A549 (cell line): ENCODE data around the gene GLO1. TPM values are rescaled to one million over a fixed set of nuclear protein-coding genes. Genes with fewer than 3 reads are reported as not detected.

Source experiments
- ATAC-seq, 2 experiments: fragments of 200-7000 bp in 1 of 2; fragments of >200 bp in 1 of 2; cut with Nextera tagmentation in 1 of 2; cut with Tn5 transposase in 1 of 2; 3 replicates each; pipeline versions ENCODE4 v1.8.0 to v1.9.1; 2018 to 2020; ENCODE audit warnings: mild to moderate bottlenecking in 1 of 2, moderate library complexity in 1 of 2
- CTCF ChIA-PET: fragments of 300-600 bp; sonication (Branson Sonifier 250); formaldehyde crosslinking; extraction: SDS; loops from one replicate; lab custom pipeline; 2021; ENCODE audit warnings: antibody characterized with exemption, inconsistent platforms; lab: Yijun Ruan, JAX
- POLR2A ChIA-PET: fragments of 350-600 bp; formaldehyde crosslinking; extraction: SDS; loops from one replicate; lab custom pipeline; 2021; ENCODE audit warnings: antibody characterized with exemption, inconsistent platforms; lab: Yijun Ruan, JAX
- DNase-seq, 2 experiments: peaks; one replicate each; pipeline versions ENCODE4 v3.0.0 to v3.0.0-alpha.2; 2011 to 2016; ENCODE audit warnings: low read depth in 1 of 2, low spot score in 1 of 2
- FAIRE-seq: peaks from 2 replicates; lab custom pipeline; 2011; peaks lifted over from hg19 to GRCh38; lab: Jason Lieb, UNC
- H3K27ac ChIP-seq, 2 experiments: fragments of >200 bp; sonication (Bioruptor Twin); formaldehyde crosslinking; 3 replicates each; pipeline ENCODE4 v1.5.1; 2016 to 2017
- H3K4me1 ChIP-seq: fragments of >200 bp; sonication (Bioruptor Twin); formaldehyde crosslinking; 3 replicates; pipeline ENCODE4 v1.6.1; 2016
- H3K4me2 ChIP-seq: fragments of >200 bp; sonication (Bioruptor Twin); formaldehyde crosslinking; 3 replicates; pipeline ENCODE4 v1.6.1; 2016
- H3K4me3 ChIP-seq: fragments of >200 bp; sonication (Bioruptor Twin); formaldehyde crosslinking; 3 replicates; pipeline ENCODE4 v1.5.1; 2016
- H3K9me3 ChIP-seq: fragments of >200 bp; sonication (Bioruptor Twin); formaldehyde crosslinking; 3 replicates; pipeline ENCODE4 v1.6.1; 2016
- CBX2 ChIP-seq: fragments of 200-600 bp; sonication (generic); IDR thresholded peaks from 2 replicates; pipeline ENCODE4 v1.6.1; 2016; ENCODE audit warnings: low read depth, mild to moderate bottlenecking, borderline replicate concordance
- CBX8 ChIP-seq: fragments of 200-600 bp; sonication (generic); IDR thresholded peaks from 2 replicates; pipeline ENCODE4 v1.6.1; 2016
- EHMT2 ChIP-seq: fragments of 200-600 bp; sonication (generic); IDR thresholded peaks from 2 replicates; pipeline ENCODE4 v1.6.1; 2016; ENCODE audit warnings: antibody characterized with exemption, low read depth, mild to moderate bottlenecking, moderate library complexity
- FOSL2 ChIP-seq, 2 experiments: fragments of 450-650 bp in 1 of 2; fragments of >200 bp in 1 of 2; sonication (Bioruptor Twin) in 1 of 2; formaldehyde crosslinking; IDR thresholded peaks; 2 replicates each; pipeline versions ENCODE4 v1.5.0 to v1.6.1; 2016 to 2020; ENCODE audit warnings: mild to moderate bottlenecking in 1 of 2, moderate library complexity in 1 of 2
- HDAC2 ChIP-seq: fragments of 200-600 bp; sonication (generic); IDR thresholded peaks from 2 replicates; pipeline ENCODE4 v1.6.1; 2016
- HOXA7 ChIP-seq: fragments of 250-450 bp; sonication (Bioruptor Pico); IDR thresholded peaks from 2 replicates; pipeline ENCODE4 v1.5.0; 2020; ENCODE audit warnings: mild to moderate bottlenecking, moderate library complexity
- HOXB13 ChIP-seq: fragments of 250-450 bp; sonication (Bioruptor Pico); IDR thresholded peaks from 2 replicates; pipeline ENCODE4 v1.5.0; 2020; ENCODE audit warnings: low read depth, mild to moderate bottlenecking, moderate library complexity
- MAFK ChIP-seq: fragments of 450-650 bp; IDR thresholded peaks from 2 replicates; pipeline ENCODE4 v1.6.1; 2014; ENCODE audit not compliant: partially characterized antibody
- NR3C1 ChIP-seq: fragments of >200 bp; sonication (Bioruptor Twin); formaldehyde crosslinking; IDR thresholded peaks from 3 replicates; pipeline ENCODE4 v1.6.1; 2017
- POLR2AphosphoS2 ChIP-seq: conservative IDR thresholded peaks from 2 replicates; pipeline ENCODE4 v1.6.1; 2012; ENCODE audit warnings: low read length, improper control_type of control experiment, inconsistent platforms
- RAD21 ChIP-seq, 2 experiments: fragments of >200 bp in 1 of 2; sonication (Bioruptor Twin) in 1 of 2; formaldehyde crosslinking in 1 of 2; IDR thresholded peaks in 1 of 2; conservative IDR thresholded peaks in 1 of 2; 2 replicates in 1 of 2; 3 replicates in 1 of 2; pipeline ENCODE4 v1.6.1; 2012 to 2018; ENCODE audit warnings: inconsistent platforms in 1 of 2
- RCOR1 ChIP-seq: fragments of 150-350 bp; IDR thresholded peaks from 2 replicates; pipeline ENCODE4 v1.6.1; 2014; ENCODE audit warnings: antibody characterized with exemption, low read length, low read depth
- RFX5 ChIP-seq: fragments of 450-650 bp; IDR thresholded peaks from 2 replicates; pipeline ENCODE4 v1.7.1; 2014; ENCODE audit warnings: antibody characterized with exemption, mild to moderate bottlenecking, moderate library complexity
- TFCP2L1 ChIP-seq: fragments of 250-450 bp; sonication (Bioruptor Pico); IDR thresholded peaks from 2 replicates; pipeline ENCODE4 v1.5.0; 2021; ENCODE audit warnings: mild to moderate bottlenecking
- TP53 ChIP-seq: fragments of 250-450 bp; sonication (Bioruptor Pico); IDR thresholded peaks from 2 replicates; pipeline ENCODE4 v1.5.0; 2021; ENCODE audit warnings: mild to moderate bottlenecking, moderate library complexity
- ZFP36 ChIP-seq: fragments of 450-650 bp; IDR thresholded peaks from 2 replicates; pipeline ENCODE4 v1.6.1; 2014; ENCODE audit warnings: borderline replicate concordance; ENCODE audit not compliant: partially characterized antibody
- WGBS: methylation state at CpG from one replicate; pipeline ENCODE4 v1.1.6; 2017; ENCODE audit errors: missing lambda C conversion rate; 5-methylcytosine and 5-hydroxymethylcytosine counted together
- polyA plus RNA-seq, 4 experiments: library from polyadenylated mRNA; depleted of rRNA in 3 of 4; stranded (reverse); fragments of >200 nt; fragmentation: RNase III in 1 of 4; extraction: RNeasy Plus Mini Kit Qiagen cat#74134 plus additional on column Dnase treatment in 1 of 4; gene quantifications; 2 replicates in 3 of 4; 3 replicates in 1 of 4; pipeline ENCODE4 v1.2.3, GENCODE V29; 2011 to 2017
- TF ChIP-seq, protein P1 (sequence below): fragments of 250-450 bp; sonication (Bioruptor Pico); IDR thresholded peaks from 2 replicates; pipeline ENCODE4 v1.5.0; 2021; ENCODE audit warnings: mild to moderate bottlenecking, moderate library complexity, borderline replicate concordance
- TF ChIP-seq, protein P2 (sequence below): fragments of 450-650 bp; IDR thresholded peaks from 2 replicates; pipeline ENCODE4 v1.6.1; 2014; ENCODE audit warnings: antibody characterized with exemption
- TF ChIP-seq, protein P3 (sequence below): fragments of >200 bp; sonication (Bioruptor Twin); formaldehyde crosslinking; IDR thresholded peaks from 3 replicates; pipeline ENCODE4 v1.5.1; 2016
- TF ChIP-seq, protein P4 (sequence below): IDR thresholded peaks from 2 replicates; pipeline ENCODE4 v1.6.1; 2012; ENCODE audit warnings: low read depth, borderline replicate concordance

Gene GLO1
- polyA plus RNA-seq, 2 of the 4 experiments (the other 2 are of a cell fraction): 105 to 128 TPM

DNA sequence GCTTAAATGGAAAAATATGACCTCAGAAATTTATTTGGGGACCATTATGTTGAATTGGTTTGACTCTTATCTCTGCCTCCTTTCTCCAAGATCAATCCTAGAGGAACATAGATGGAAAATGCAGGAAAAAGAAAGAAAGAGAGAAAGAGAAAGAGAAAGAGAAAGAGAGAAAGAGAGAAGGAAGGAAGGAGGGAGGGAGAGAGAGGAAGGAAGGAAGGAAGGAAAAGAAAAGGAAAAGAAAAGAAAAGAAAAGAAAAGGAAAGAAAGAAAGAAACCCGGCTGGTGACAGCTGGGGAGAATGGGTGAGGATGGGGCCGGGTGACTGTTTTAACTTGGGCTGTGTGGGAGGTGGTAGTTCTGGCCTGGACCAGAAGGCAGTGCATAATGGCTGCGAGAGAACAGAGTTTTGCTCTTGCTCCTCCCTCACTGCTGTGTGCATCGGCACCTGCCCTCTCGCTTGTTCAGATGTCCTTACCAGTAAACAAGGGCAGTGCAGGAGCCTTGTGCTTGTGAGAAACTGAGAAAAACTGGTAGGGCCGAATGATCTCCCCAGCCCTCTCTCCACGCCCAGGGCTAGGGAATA, 24.7 kb downstream of the GLO1 start:
- no peak for TF ChIP-seq TP53 (CRISPR knock-in tag)
- TF ChIP-seq, protein P1, sequence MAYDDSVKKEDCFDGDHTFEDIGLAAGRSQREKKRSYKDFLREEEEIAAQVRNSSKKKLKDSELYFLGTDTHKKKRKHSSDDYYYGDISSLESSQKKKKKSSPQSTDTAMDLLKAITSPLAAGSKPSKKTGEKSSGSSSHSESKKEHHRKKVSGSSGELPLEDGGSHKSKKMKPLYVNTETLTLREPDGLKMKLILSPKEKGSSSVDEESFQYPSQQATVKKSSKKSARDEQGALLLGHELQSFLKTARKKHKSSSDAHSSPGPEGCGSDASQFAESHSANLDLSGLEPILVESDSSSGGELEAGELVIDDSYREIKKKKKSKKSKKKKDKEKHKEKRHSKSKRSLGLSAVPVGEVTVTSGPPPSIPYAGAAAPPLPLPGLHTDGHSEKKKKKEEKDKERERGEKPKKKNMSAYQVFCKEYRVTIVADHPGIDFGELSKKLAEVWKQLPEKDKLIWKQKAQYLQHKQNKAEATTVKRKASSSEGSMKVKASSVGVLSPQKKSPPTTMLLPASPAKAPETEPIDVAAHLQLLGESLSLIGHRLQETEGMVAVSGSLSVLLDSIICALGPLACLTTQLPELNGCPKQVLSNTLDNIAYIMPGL (CRISPR knock-in tag): no peak
- TF ChIP-seq, protein P2, sequence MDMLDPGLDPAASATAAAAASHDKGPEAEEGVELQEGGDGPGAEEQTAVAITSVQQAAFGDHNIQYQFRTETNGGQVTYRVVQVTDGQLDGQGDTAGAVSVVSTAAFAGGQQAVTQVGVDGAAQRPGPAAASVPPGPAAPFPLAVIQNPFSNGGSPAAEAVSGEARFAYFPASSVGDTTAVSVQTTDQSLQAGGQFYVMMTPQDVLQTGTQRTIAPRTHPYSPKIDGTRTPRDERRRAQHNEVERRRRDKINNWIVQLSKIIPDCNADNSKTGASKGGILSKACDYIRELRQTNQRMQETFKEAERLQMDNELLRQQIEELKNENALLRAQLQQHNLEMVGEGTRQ: no peak
- TF ChIP-seq FOSL2 (IDR thresholded peaks at IDR 0.05): no peak
- TF ChIP-seq FOSL2 (CRISPR knock-in tag; IDR thresholded peaks at IDR 0.05): no peak
- TF ChIP-seq ZFP36: no peak
- no peak for TF ChIP-seq CBX2
- no peak for TF ChIP-seq RAD21 (conservative IDR thresholded peaks at IDR 0.05 in 1 of 2, IDR thresholded peaks at IDR 0.05 in 1 of 2)
- no peak for TF ChIP-seq HOXB13 (CRISPR knock-in tag)
- TF ChIP-seq, protein P3, sequence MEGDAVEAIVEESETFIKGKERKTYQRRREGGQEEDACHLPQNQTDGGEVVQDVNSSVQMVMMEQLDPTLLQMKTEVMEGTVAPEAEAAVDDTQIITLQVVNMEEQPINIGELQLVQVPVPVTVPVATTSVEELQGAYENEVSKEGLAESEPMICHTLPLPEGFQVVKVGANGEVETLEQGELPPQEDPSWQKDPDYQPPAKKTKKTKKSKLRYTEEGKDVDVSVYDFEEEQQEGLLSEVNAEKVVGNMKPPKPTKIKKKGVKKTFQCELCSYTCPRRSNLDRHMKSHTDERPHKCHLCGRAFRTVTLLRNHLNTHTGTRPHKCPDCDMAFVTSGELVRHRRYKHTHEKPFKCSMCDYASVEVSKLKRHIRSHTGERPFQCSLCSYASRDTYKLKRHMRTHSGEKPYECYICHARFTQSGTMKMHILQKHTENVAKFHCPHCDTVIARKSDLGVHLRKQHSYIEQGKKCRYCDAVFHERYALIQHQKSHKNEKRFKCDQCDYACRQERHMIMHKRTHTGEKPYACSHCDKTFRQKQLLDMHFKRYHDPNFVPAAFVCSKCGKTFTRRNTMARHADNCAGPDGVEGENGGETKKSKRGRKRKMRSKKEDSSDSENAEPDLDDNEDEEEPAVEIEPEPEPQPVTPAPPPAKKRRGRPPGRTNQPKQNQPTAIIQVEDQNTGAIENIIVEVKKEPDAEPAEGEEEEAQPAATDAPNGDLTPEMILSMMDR: no peak
- no peak for TF ChIP-seq NR3C1
- TF ChIP-seq RFX5: no peak
- TF ChIP-seq HOXA7 (CRISPR knock-in tag): no peak
- TF ChIP-seq HDAC2: no peak
- no peak for TF ChIP-seq POLR2AphosphoS2
- TF ChIP-seq RCOR1: no peak
- TF ChIP-seq TFCP2L1 (CRISPR knock-in tag): no peak
- TF ChIP-seq, protein P4, sequence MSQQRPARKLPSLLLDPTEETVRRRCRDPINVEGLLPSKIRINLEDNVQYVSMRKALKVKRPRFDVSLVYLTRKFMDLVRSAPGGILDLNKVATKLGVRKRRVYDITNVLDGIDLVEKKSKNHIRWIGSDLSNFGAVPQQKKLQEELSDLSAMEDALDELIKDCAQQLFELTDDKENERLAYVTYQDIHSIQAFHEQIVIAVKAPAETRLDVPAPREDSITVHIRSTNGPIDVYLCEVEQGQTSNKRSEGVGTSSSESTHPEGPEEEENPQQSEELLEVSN: no peak
- TF ChIP-seq, all 56 proteins: peak for 0
- H3K9me3 ChIP-seq: no peaks in the 10 kb centered on the region
- H3K4me3 ChIP-seq: no peak overlapping the region
- 90% methylated on average over 7 of the region's 7 CpGs for WGBS
- H3K4me1 ChIP-seq: no peaks in the 10 kb centered on the region
- POLR2A ChIA-PET: no interaction called here
- no peak for FAIRE-seq
- H3K4me2 ChIP-seq: no peak overlapping the region
- no peak overlapping the region for H3K27ac ChIP-seq
- CTCF ChIA-PET: interaction anchor here (0.7 kb wide), 1 partner anchor 9 kb away, joined by 3 read pairs; no protein-coding TSS in a partner anchor
- ATAC-seq: no peak
- no peak for DNase-seq

DNA sequence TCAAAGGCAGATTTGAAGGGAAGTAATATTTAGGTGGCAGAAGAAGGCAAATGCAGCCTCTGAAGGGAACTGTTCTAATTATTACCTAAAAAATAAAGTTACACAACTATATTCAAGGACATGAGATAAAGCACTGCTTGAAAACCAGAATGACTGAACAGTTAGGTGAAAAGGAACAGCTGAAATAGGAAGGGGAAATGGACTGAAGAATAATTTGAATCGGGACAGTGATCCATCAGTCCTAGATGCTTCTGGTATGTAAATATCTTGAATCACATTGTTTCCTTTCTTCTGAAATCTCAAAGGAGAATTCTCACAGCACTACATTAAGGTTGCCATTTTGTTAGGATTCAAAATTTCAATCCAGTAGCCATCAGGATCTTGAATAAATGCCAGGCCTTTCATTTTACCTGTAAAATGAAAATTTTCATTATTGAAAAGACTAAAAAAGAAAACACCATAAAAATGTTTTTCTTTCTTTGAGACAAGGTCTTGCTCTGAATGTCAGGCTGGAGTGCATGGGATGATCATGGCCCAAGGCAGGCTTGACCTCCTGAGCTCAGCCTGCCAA, 25.9 kb downstream of the GLO1 start:
- no peak overlapping the region for H3K27ac ChIP-seq
- no peak for DNase-seq
- H3K4me1 ChIP-seq: no peaks in the 10 kb centered on the region
- no peak for TF ChIP-seq MAFK
- TF ChIP-seq CBX8: no peak
- no peak for TF ChIP-seq EHMT2
- TF ChIP-seq HOXB13 (CRISPR knock-in tag): no peak
- ATAC-seq: no peak
- POLR2A ChIA-PET: no interaction called here
- no peak overlapping the region for H3K4me2 ChIP-seq
- FAIRE-seq: no peak
- CTCF ChIA-PET: interaction anchor here (0.7 kb wide), 1 partner anchor 8 kb away, joined by 3 read pairs; no protein-coding TSS in a partner anchor
- no peak overlapping the region for H3K4me3 ChIP-seq
- 100% methylated on average over 1 of the region's 1 CpG for WGBS
- no peaks in the 10 kb centered on the region for H3K9me3 ChIP-seq
